Suprapubic skin (tissue), 4 donors: ENCODE measurements around the gene FCSK.

Experiments used
- POLR2A ChIP-seq, 2 donors: fragments of 450-650 bp; IDR thresholded peaks; one replicate each; pipeline ENCODE4 v1.6.1; 2017; ENCODE audit warnings: antibody characterized with exemption in 2 of 2, mild to moderate bottlenecking in 2 of 2, moderate library complexity in 2 of 2
- POLR2AphosphoS5 ChIP-seq, 3 donors: sonication (generic); formaldehyde crosslinking; IDR thresholded peaks; one replicate each; pipeline ENCODE4 v1.6.1; 2017; ENCODE audit warnings: antibody characterized with exemption in 3 of 3
- TF ChIP-seq, protein P1 (sequence below), 2 donors: fragments of 200-600 bp in 1 of 2; fragments of 450-650 bp in 1 of 2; sonication (generic) in 1 of 2; IDR thresholded peaks; one replicate each; pipeline ENCODE4 v1.5.1; 2016 to 2019; ENCODE audit warnings: antibody characterized with exemption in 2 of 2, mild to moderate bottlenecking in 1 of 2, moderate library complexity in 1 of 2

GRCh38 chr16:70419384-70420327 lies 34.7 kb upstream of the FCSK start:
- TF ChIP-seq POLR2A (IDR thresholded peaks at IDR 0.05): no peak
- TF ChIP-seq, protein P1, sequence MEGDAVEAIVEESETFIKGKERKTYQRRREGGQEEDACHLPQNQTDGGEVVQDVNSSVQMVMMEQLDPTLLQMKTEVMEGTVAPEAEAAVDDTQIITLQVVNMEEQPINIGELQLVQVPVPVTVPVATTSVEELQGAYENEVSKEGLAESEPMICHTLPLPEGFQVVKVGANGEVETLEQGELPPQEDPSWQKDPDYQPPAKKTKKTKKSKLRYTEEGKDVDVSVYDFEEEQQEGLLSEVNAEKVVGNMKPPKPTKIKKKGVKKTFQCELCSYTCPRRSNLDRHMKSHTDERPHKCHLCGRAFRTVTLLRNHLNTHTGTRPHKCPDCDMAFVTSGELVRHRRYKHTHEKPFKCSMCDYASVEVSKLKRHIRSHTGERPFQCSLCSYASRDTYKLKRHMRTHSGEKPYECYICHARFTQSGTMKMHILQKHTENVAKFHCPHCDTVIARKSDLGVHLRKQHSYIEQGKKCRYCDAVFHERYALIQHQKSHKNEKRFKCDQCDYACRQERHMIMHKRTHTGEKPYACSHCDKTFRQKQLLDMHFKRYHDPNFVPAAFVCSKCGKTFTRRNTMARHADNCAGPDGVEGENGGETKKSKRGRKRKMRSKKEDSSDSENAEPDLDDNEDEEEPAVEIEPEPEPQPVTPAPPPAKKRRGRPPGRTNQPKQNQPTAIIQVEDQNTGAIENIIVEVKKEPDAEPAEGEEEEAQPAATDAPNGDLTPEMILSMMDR (IDR thresholded peaks at IDR 0.05): no peak
- no peak for TF ChIP-seq POLR2AphosphoS5 (IDR thresholded peaks at IDR 0.05)
